CD4-positive, alpha-beta T cell treated with Interleukin-17A for 1 hour (primary cell): Measurements from ENCODE around the gene NKX2-8.

ENCODE experiments used
- DNase-seq: peaks from one replicate; pipeline ENCODE4 v3.0.0-alpha.2; 2020

Gene NKX2-8

DNA sequence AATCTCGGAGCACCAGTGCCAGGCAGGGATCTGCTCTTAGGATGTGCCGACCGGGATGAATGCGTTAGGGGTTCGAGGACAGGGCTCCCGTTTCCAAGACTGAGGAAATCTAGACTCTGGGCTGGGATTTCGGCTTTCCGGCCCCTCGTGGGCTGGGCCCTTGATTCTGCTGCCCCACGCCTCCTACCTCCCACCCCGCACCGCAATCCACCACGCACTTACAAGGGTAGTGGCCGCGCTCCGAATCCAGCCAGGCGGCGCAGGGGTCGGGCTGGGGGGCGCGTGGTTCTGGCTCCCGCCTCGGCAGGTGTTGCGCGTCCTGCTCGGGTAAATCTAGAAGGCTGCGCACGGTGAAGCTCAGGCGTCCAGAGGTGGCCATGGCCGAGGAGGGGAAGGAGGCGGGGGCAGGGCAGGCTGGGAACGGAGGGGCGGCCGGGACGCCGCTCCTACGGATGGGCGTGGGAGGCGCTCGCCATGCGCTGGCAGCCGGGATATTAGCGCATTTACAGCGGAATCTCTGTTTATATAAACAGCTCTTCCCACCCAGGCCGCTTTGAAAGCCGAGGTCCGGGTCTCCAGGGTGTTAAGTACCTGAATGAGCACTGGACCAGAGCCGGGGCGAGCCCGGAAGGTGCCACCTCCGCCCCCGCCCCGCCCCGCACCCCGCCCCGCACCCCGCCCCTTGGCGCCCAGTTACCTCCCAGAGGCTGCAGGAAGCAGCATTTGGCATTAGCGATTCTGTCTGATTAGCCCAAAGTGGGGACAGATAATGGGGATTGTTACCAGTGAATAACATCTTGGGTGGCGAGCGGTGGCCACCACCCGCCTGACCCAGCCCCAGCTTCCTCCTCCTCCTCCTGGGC lies at the start of gene NKX2-8:
Gene NKX2-8, minus strand, starts transcription at position 604 of the 863 bp plus-strand sequence. Its CDS starts 225 bp downstream, at position 379.
- DNase-seq: no peak

DNA sequence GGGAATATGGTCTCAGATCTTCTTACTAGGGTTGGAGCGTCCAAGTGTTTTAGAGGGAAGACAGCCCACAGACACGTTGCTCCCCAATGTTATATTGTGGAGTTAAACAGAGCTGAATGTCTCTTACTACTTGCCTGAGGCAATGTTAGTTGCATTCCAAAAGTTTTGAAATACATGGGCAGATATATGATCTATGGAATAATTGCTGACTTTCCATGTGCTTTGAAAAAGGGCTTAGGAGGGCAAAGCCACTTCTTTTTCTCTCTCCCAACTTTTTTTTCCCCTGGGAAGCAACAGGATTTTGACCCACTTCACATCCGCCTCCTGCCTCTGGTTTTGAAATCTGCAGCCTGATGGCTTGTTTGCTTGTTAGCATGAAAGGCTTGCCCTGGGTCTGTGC lies 45.6 kb upstream of the NKX2-8 start:
- DNase-seq: no peak

DNA sequence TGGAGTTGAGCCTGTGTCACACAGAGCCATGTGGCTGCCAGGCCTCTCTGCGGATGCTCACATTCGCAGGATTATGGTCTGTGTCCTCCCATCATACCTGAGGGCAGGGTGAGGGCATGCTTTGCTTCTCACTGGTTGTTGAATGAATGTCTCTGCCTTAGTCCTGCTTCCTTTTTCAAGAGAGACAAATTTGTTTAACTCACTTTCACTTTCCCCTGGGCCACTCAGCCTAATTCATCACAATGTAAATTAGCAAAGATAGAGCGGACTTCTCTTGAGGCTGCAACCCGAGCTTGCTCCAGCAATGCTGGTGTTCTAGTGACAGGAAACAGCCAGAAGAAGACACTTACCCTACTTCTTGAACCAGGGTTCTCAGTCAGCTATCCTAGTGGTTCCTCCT lies 43.7 kb upstream of the NKX2-8 start:
- DNase-seq: no peak

DNA sequence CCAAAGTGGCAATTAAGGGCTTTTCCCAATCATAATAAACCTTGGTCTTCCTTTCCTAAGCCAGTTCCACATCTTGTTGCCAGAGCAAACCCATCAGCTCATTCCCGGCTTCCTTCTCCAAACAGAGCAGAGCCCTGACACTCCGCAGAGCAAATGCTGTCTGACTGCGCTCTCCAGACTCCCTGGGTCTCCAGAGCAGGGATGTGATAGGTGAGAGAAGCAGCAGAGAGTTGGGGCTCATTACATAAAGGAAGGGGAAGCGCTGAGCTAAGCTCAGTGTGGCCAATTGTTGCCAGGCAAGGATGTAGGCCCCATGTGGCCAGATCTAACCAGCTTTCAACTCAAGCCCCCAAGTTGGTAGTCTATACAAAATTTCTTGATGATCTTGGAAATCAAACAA lies 43.0 kb upstream of the NKX2-8 start:
- no peak for DNase-seq

DNA sequence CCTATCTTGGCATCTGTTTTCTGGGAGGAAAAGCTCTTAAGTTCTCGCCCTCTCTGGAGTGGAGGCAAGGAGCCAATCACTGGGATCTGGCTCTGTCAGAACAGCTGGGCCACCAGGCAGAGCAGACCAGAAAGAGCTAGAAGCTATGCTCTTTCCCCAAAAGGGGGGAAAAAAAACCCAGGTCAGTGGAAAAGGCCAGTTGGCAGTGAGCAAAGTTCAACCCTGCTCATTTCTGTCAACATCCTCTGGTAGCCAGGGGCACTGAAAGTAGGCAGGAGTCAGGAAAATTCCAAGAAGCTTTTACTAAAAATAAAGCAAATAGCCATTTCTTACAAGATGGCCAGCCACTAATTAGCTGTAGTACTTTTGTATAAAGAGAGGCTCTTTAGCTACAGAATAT lies 42.6 kb upstream of the NKX2-8 start:
- no peak for DNase-seq

DNA sequence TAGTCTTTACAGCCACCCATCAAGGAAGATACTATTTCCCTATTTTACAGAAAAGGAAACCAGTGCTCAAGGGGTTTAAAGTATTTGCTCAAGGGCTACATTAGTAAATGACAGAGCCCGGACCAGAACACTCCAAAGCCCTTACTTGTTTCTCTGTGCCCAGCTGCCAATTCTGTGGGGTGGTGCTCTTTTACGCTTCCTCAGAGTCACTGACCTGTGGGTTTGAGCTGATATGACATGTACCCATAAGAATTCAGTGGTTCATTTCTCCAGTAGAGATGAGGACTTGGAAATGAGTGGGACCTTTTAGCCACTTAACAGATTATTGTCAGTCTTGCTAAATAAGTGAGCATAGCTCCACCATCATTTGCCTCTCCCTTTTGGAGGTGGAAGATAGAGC lies 37.4 kb upstream of the NKX2-8 start:
- DNase-seq: no peak

DNA sequence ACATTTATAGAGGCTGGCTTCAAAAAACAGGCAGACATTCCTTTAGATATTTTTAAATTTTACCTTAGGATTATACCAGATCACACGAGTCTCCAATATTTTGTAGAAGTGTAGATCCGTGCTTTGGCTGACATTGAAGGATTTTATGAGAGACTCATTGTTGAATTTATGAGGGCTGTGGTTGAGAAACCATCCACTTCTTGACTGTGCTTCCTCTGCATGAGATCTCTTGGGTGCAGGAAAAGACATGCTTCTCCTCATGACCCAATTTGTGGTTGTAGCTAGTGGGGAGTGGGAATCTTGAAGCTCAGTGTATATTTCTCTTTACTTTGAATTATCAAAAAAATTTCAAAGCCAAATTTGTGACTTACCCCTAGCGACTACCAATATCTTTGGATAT lies 36.7 kb upstream of the NKX2-8 start:
- DNase-seq: no peak

DNA sequence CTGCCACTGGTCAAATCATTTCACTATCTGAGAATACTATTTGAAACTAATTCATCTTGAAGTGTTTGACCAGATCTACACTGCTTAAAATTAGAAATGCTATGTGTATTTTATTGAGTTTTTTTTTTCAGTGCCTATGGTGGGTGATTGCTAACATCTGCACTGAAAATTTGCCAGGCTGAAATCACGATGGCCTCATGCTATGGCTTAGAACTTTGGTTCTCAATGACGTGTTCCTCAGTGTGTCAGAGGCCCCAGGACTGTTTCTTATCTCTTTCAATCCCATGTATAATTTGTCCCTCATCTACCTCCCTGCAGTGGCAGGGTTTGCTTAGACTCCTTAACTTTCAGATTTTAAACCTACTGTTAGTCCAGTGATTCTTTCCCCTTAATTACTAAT lies 36.2 kb upstream of the NKX2-8 start:
- no peak for DNase-seq

DNA sequence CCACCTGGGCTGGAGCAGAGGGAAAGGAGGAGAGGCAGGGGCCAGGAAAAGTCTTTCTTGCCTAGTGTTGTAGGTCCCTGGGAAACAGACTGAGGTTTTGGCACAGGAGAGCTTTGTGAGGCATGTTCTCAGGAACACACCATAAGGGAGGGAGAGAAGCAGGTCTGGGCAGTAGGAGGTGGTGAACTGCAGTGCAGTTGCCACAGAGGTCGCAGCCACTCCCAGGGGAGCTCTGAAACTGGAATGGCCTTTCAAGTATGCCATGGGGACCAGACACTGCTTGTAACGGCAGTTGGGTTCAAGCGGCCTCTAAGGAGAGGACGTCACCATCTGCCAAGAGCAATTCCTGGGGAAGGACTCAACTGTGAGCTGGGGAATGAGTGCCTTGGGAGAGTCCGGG lies 35.4 kb upstream of the NKX2-8 start:
- DNase-seq: no peak

DNA sequence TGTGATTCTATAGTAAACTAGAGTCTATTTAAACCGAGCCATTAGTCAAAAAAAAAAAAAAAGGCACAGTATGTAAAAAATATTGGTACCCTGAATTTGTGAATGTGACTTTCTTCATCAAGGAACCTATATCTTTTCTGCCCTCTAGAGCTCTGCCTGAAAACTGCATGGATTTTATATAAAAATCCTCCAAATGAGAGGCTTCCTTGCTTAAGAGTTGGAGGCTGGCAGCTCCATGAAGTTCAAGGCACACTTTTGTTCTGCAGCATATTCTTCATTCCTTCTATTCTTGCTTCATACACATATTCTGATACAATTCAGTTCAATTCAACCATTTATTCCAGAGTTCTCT lies 23.1 kb upstream of the NKX2-8 start:
- DNase-seq: no peak

DNA sequence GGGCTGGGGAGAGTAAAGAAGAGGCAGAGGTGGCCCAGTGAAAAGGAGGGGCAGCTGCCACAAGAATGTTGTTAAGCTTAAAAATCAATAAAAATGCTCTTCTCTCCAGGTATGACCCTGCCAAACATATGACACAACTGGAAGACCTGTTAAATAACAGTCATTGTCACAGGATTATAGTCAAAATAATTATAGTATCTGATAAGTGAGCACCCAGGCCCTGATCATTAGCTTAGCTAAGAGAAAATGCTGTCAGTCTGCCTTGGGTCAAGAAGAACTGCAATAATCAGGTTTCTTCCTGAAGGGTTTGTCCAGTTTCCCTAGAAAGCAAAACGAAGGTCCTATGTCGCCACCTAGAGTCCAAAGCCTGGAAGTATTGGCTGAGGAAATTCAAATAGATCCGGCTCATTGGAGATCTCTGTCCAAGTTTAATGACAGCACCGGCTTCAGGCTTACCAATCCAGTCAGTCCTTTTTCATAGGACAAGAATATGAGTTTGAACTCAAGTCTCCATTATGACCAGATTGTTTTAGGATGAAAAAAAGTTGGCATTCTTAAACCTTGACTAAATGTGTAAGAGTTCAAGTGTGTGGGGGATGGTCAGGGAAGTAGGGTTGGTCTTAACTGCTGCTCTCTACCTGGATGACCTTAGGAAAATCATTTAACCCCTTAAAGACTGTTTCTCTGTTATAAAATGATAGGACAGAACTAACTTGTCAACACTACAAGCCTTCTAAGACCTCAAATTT lies 22.5 kb upstream of the NKX2-8 start:
- peak; percentile 43 for DNase-seq

DNA sequence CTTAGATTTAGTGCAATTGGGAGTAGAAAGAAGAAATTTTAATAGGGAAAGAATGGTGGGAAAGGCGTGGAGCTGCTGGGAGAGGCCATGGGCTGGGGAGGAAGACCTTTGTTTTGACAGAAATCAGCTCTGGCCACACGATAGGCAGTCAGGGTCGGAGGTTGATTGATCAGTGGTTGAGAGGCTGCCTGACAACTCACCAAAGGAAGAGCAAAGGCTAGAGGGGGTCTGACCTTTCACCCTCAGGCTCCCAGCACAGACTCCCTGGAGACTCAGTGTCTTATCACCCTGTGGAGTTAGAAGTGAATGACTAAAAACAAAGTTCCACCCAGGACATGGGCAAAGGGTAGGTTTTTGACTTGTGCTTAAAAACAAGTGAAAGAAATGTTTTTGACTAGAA lies 18.0 kb upstream of the NKX2-8 start:
- DNase-seq: no peak

DNA sequence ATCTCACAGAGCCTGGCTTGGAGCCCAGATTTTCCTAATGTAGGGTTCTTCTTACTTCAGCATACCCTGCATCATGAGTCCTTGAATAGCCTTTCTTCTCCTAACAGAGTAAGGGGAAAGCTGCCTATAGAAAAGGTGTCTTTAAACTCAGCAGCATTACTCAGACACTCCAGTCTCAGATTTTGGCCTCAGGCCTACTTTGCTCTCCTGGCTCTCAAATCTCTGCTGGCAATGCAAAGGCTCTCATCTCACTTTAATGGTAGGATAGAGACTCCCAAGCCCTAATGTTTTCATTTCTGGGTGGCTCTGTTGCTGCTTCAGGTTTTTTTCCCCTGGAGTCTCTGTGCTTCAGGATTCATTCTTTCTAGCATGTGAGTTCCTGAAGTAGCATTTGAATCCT lies 9.1 kb upstream of the NKX2-8 start:
- DNase-seq: no peak

DNA sequence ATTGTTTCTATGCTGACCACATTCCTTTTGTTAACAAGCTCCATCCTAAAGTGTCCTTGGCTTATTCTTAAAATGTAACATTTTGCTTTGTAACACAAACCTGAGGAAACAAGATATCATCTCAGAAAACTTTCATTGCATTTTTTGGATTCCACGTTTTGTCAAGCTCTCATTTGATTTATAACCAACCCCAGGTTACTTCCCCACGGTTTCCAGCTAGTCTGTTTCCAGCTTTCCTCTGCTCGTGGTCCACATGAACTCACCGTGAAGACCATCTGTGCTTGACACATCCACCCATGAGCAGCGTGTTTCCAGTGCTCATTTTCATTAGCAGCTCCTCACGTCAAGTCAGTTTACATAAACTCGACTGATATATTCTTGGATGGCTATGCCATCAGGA lies 6.4 kb upstream of the NKX2-8 start:
- DNase-seq: no peak

DNA sequence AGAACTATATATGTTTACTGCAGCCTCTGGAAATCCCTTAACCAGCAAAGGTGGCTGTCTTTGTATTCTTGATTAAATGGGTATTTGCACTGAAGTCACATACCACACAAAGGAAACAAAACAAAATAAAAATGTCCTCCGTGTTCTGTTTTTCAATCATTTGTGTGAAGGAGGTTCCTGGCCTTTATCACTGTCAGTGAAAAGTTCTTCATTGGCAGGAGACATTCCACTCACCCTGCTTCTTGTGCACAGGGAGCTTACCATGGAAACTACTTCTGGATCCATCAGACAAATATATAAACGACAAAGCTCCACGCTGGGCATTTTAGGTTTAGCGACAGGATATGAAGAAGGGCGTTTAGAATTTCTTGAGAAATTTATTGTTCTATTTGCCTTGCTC lies 5.7 kb upstream of the NKX2-8 start:
- DNase-seq: no peak

DNA sequence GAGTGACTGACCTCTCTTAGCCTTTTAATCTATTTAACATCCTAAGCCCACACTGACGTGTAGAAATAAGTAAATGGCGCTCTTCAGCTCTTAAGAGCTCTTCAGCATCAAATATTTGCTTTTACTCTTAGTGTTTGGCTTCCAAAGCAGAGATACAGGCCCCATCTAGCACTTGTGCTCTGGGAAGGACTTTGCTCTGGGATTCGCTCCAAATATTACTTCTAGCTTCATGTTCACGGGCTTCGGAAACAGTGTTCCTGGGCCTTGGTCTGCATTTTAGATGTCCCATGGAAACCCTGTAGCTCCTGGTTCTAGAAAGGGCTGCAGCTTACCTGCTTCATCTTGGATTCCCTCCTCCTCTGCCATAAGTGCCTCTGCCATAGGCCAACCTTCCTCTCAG lies 2.7 kb upstream of the NKX2-8 start:
- no peak for DNase-seq

DNA sequence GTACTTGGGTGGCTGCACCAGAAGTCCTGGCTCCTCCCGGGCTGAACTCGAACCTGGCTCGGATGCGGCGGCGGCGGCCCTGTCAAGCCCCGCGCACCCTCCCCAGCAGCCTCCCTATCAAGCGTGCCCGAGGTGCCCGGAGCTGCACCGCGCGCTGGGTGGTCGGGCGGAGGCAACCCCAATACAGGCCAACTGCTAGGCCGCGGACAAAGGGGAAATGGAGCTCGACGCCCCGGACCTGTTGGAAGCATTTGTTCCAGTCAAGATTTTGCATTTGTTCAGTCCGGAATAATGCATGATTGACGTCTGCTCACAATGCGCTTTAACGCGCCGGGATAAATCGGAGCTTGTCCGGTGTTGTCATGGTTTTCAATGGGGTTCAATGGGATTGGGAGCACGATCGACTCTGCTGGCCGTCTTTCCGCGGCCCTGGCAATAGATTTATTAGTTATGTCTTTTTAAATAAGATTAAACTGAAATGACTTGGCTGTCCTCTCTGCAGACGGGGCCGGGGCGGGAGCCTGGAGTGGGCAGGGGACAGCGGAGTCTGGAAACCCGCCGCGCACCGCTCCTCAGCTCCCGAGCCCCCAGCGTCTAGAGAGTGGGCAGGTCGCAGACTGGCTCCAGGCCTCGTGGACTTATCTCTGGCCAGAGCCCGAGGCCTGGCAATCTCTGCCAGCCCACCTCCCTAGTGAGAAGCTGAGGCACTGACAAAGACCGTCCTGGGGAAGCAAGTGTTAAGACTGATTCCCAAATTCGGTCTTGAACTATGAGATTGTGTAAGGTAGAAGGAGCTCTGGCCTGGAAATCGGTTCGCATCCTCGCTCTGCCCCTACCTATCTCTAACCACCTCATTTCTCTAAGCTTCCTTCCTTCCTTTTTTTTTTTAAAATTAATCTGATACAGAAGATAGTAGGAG lies 1.7 kb upstream of the NKX2-8 start:
- no peak for DNase-seq

DNA sequence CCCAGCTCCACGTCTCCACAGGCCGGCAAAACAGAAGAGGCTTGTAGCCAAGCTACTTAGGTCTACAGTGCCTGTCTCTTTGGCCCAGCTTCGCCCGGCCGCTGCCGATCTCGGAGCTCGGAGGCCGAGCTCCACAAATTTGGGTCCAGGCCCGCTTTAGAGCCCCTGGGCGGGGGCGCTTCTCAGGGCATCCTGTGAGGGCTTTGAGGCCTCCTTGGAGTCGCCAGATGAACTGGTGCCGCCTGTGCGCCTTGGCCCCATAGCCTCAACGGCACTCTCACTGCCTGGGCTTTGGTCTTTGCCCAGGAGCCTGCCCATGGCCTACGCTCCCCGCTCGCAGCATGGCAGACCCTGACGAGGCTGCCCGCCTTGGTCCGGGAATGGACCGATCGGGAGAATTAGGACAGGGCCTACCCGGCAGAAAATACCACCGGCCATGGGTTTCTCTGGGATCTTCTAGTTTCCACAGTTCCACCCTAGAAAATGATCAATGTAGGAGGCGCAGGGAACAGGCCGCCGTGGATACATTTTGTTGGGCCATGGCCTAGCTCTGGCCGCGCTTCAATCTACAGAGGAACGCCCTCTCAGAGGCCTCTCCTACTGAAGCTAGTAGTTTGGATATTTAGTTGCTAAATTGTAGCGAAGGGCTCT lies 953 bp upstream of the NKX2-8 start:
- DNase-seq: no peak

DNA sequence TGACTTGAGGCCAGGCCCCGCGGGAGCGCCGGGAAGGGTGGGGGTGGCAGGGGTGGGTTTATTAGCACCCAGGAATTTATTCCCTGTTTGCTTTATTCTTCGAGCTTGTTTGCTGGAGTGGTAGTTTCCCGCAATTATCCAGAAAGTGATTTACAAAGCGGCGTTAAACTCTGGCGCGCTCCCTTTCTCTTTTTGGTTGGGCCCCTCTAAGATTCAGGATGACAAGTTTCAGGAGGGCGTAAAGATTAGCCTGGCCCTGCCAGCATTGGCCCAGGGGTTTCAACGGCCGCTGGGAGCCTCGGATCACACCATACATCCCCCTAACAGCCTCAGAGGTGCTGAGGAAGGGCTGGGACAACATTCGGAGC lies 444 bp upstream of the NKX2-8 start:
- no peak for DNase-seq

DNA sequence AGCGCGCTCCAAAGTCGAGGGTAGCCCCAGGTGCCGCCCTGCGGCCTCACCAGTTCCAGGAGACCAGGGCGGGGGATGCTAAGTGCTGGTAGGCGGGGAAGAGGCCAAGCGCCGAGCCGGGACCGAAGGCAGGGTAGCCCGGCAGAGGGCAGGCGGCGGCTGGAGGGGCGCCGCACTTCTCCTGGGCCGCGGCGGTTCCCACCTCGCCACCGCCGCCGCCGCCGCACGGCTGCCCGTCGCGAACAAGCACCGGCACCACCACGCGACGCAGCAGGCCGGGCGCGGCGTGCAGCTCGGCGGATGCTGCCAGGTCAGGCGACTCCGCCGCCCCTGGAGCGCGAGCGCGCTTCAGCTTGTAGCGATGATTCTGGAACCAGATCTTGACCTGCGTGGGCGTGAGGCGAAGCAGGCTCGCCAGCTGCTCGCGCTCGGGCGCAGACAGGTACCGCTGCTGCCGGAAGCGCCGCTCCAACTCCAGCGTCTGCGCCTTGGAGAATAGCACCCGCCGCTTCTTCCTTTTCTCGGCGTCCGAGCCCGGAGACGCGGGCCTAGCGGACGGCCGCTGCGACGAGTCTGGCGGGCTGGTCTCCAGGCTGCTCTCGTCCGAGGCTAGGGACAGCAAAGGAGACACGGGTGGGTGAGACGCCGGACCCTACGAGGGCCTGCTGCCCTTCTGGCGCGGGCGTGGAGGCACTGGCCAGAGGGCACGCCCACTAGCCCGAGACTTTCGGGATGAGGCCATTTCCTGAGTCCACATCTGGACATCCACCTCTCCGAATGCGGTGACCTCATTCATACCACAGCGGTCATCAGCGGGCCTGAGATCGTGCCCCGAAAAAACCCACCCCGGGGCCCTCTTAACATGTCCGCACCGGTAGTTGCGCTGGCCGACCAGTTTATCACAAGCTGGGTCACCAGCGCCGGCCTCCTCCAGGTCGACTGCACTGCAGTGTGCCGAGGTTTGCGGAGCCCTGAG lies 1.3 kb downstream of the NKX2-8 start:
- DNase-seq: no peak

DNA sequence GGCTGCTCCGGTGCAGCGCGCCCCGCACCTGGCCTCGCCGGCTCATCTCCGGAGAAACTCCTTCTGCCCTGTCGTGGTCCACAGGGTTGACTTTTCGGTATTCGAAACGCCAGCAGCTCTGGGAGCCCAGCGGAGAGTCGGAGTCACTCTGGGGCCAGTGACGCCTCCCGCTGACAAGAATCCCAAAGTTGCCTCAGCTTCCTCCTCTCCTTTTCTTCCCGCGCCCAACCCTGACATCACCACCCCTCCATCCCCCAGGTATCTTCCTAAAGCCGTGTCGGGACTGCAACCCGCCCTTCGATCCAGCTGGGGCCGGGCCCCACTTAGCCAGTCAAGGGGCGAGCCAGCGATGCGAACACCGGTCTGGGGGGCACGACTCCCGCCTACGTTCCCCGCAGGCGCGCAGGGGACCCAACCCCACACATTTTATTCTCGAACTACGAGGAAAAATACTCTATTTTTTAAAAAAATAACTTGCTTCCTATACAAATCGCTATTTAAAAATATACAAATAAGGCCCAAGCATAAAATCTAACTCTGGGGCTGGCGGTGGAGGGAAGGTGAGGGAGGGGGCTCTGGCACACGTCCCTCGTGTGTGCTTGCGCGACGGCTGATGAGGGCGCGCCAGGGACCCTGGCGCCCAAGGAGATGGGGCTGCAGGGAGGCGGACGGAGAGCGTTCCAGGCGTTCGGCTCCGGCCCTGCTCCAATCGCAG lies 2.1 kb downstream of the NKX2-8 start:
- DNase-seq: no peak
